A549 (cell line): Measurements from ENCODE around the gene ITSN1. TPM values are rescaled to one million over a fixed set of nuclear protein-coding genes. Genes with fewer than 3 reads are reported as not detected.

Experiments used
- ATAC-seq, 2 experiments: fragments of 200-7000 bp in 1 of 2; fragments of >200 bp in 1 of 2; cut with Nextera tagmentation in 1 of 2; cut with Tn5 transposase in 1 of 2; 3 replicates each; pipeline versions ENCODE4 v1.8.0 to v1.9.1; 2018 to 2020; ENCODE audit warnings: mild to moderate bottlenecking in 1 of 2, moderate library complexity in 1 of 2
- CTCF ChIA-PET: fragments of 300-600 bp; sonication (Branson Sonifier 250); formaldehyde crosslinking; extraction: SDS; loops from one replicate; lab custom pipeline; 2021; ENCODE audit warnings: antibody characterized with exemption, inconsistent platforms; lab: Yijun Ruan, JAX
- POLR2A ChIA-PET: fragments of 350-600 bp; formaldehyde crosslinking; extraction: SDS; loops from one replicate; lab custom pipeline; 2021; ENCODE audit warnings: antibody characterized with exemption, inconsistent platforms; lab: Yijun Ruan, JAX
- DNase-seq, 2 experiments: peaks; one replicate each; pipeline versions ENCODE4 v3.0.0 to v3.0.0-alpha.2; 2011 to 2016; ENCODE audit warnings: low read depth in 1 of 2, low spot score in 1 of 2
- FAIRE-seq: peaks from 2 replicates; lab custom pipeline; 2011; peaks lifted over from hg19 to GRCh38; lab: Jason Lieb, UNC
- H3K27ac ChIP-seq, 2 experiments: fragments of >200 bp; sonication (Bioruptor Twin); formaldehyde crosslinking; 3 replicates each; pipeline ENCODE4 v1.5.1; 2016 to 2017
- H3K4me1 ChIP-seq: fragments of >200 bp; sonication (Bioruptor Twin); formaldehyde crosslinking; 3 replicates; pipeline ENCODE4 v1.6.1; 2016
- H3K4me2 ChIP-seq: fragments of >200 bp; sonication (Bioruptor Twin); formaldehyde crosslinking; 3 replicates; pipeline ENCODE4 v1.6.1; 2016
- H3K4me3 ChIP-seq: fragments of >200 bp; sonication (Bioruptor Twin); formaldehyde crosslinking; 3 replicates; pipeline ENCODE4 v1.5.1; 2016
- H3K9me3 ChIP-seq: fragments of >200 bp; sonication (Bioruptor Twin); formaldehyde crosslinking; 3 replicates; pipeline ENCODE4 v1.6.1; 2016
- CEBPB ChIP-seq, 2 experiments: fragments of >200 bp in 1 of 2; sonication (Bioruptor Twin) in 1 of 2; formaldehyde crosslinking in 1 of 2; IDR thresholded peaks; 2 replicates each; pipeline ENCODE4 v1.6.1; 2012 to 2016
- CHD4 ChIP-seq: fragments of 200-600 bp; sonication (generic); IDR thresholded peaks from 2 replicates; pipeline ENCODE4 v1.6.1; 2016; ENCODE audit warnings: antibody characterized with exemption, mild to moderate bottlenecking, borderline replicate concordance
- EHF ChIP-seq: fragments of 250-450 bp; sonication (Bioruptor Pico); IDR thresholded peaks from 2 replicates; pipeline ENCODE4 v1.5.0; 2020; ENCODE audit warnings: mild to moderate bottlenecking
- EHMT2 ChIP-seq: fragments of 200-600 bp; sonication (generic); IDR thresholded peaks from 2 replicates; pipeline ENCODE4 v1.6.1; 2016; ENCODE audit warnings: antibody characterized with exemption, low read depth, mild to moderate bottlenecking, moderate library complexity
- FOSL2 ChIP-seq, 2 experiments: fragments of 450-650 bp in 1 of 2; fragments of >200 bp in 1 of 2; sonication (Bioruptor Twin) in 1 of 2; formaldehyde crosslinking; IDR thresholded peaks; 2 replicates each; pipeline versions ENCODE4 v1.5.0 to v1.6.1; 2016 to 2020; ENCODE audit warnings: mild to moderate bottlenecking in 1 of 2, moderate library complexity in 1 of 2
- JUN ChIP-seq, 2 experiments: fragments of >200 bp; sonication (Bioruptor Twin); formaldehyde crosslinking; IDR thresholded peaks; 2 replicates in 1 of 2; 3 replicates in 1 of 2; pipeline ENCODE4 v1.6.1; 2016 to 2017
- JUNB ChIP-seq: fragments of >200 bp; sonication (Bioruptor Twin); formaldehyde crosslinking; IDR thresholded peaks from 2 replicates; pipeline ENCODE4 v1.6.1; 2016
- MAFK ChIP-seq: fragments of 450-650 bp; IDR thresholded peaks from 2 replicates; pipeline ENCODE4 v1.6.1; 2014; ENCODE audit not compliant: partially characterized antibody
- POLR2AphosphoS2 ChIP-seq: conservative IDR thresholded peaks from 2 replicates; pipeline ENCODE4 v1.6.1; 2012; ENCODE audit warnings: low read length, improper control_type of control experiment, inconsistent platforms
- SMC3 ChIP-seq: fragments of >200 bp; sonication (Bioruptor Twin); formaldehyde crosslinking; IDR thresholded peaks from 3 replicates; pipeline ENCODE4 v1.6.1; 2018; ENCODE audit warnings: inconsistent platforms
- TP53 ChIP-seq: fragments of 250-450 bp; sonication (Bioruptor Pico); IDR thresholded peaks from 2 replicates; pipeline ENCODE4 v1.5.0; 2021; ENCODE audit warnings: mild to moderate bottlenecking, moderate library complexity
- ZC3H11A ChIP-seq: fragments of 450-650 bp; IDR thresholded peaks from 2 replicates; pipeline ENCODE4 v1.6.1; 2014; ENCODE audit warnings: antibody characterized with exemption, mild to moderate bottlenecking
- WGBS: methylation state at CpG from one replicate; pipeline ENCODE4 v1.1.6; 2017; ENCODE audit errors: missing lambda C conversion rate; 5-methylcytosine and 5-hydroxymethylcytosine counted together
- polyA plus RNA-seq, 4 experiments: library from polyadenylated mRNA; depleted of rRNA in 3 of 4; stranded (reverse); fragments of >200 nt; fragmentation: RNase III in 1 of 4; extraction: RNeasy Plus Mini Kit Qiagen cat#74134 plus additional on column Dnase treatment in 1 of 4; gene quantifications; 2 replicates in 3 of 4; 3 replicates in 1 of 4; pipeline ENCODE4 v1.2.3, GENCODE V29; 2011 to 2017
- TF ChIP-seq, protein P1 (sequence below): fragments of 150-350 bp; IDR thresholded peaks from 2 replicates; pipeline ENCODE4 v1.6.1; 2014; ENCODE audit warnings: low read depth, mild to moderate bottlenecking, low read length
- TF ChIP-seq, protein P2 (sequence below): fragments of >200 bp; sonication (Bioruptor Twin); formaldehyde crosslinking; IDR thresholded peaks from 3 replicates; pipeline ENCODE4 v1.5.1; 2016
- TF ChIP-seq, protein P3 (sequence below): IDR thresholded peaks from 2 replicates; pipeline ENCODE4 v1.6.1; 2012

Gene ITSN1
- polyA plus RNA-seq, 2 of the 4 experiments (the other 2 are of a cell fraction), result 15.2 to 23.7 TPM

DNA sequence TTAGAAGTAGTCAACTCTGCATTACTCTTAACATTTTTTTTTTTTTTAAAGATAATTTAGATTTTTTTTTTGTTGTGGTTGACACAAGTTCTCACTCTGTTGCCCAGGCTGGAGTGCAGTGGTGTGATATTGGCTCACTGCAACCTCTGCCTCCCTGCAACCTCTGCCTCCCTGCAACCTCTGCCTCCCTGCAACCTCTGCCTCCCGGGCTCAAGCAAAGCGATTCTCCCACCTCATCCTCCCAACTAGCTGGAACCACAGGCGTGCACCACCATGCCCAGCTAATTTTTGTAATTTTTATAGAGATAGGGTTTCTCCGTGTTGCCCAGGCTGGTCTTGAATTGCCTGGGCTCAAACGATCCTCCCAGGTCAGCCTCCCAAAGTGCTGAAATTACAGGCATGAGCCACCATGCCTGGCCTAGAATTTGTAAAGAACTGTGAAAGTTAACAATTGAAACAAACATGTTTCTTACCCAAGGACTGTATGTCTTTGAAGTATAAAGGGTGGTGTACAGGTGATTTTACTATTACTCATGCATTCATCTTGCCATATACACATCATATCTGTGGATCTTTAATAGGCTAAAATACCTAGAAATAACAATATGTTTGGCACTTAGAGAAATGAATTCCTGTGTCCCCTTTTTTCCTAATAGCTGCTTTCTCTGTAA is 158.6 kb downstream of the ITSN1 start (continued):
- TF ChIP-seq, protein P1, sequence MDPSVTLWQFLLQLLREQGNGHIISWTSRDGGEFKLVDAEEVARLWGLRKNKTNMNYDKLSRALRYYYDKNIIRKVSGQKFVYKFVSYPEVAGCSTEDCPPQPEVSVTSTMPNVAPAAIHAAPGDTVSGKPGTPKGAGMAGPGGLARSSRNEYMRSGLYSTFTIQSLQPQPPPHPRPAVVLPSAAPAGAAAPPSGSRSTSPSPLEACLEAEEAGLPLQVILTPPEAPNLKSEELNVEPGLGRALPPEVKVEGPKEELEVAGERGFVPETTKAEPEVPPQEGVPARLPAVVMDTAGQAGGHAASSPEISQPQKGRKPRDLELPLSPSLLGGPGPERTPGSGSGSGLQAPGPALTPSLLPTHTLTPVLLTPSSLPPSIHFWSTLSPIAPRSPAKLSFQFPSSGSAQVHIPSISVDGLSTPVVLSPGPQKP, result no peak
- no peak for TF ChIP-seq FOSL2 (IDR thresholded peaks at IDR 0.05)
- TF ChIP-seq FOSL2 (CRISPR knock-in tag; IDR thresholded peaks at IDR 0.05), result no peak
- TF ChIP-seq, protein P2, sequence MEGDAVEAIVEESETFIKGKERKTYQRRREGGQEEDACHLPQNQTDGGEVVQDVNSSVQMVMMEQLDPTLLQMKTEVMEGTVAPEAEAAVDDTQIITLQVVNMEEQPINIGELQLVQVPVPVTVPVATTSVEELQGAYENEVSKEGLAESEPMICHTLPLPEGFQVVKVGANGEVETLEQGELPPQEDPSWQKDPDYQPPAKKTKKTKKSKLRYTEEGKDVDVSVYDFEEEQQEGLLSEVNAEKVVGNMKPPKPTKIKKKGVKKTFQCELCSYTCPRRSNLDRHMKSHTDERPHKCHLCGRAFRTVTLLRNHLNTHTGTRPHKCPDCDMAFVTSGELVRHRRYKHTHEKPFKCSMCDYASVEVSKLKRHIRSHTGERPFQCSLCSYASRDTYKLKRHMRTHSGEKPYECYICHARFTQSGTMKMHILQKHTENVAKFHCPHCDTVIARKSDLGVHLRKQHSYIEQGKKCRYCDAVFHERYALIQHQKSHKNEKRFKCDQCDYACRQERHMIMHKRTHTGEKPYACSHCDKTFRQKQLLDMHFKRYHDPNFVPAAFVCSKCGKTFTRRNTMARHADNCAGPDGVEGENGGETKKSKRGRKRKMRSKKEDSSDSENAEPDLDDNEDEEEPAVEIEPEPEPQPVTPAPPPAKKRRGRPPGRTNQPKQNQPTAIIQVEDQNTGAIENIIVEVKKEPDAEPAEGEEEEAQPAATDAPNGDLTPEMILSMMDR, result no peak
- no peak for TF ChIP-seq ZC3H11A
- TF ChIP-seq EHMT2, result no peak
- no peak for TF ChIP-seq POLR2AphosphoS2

DNA sequence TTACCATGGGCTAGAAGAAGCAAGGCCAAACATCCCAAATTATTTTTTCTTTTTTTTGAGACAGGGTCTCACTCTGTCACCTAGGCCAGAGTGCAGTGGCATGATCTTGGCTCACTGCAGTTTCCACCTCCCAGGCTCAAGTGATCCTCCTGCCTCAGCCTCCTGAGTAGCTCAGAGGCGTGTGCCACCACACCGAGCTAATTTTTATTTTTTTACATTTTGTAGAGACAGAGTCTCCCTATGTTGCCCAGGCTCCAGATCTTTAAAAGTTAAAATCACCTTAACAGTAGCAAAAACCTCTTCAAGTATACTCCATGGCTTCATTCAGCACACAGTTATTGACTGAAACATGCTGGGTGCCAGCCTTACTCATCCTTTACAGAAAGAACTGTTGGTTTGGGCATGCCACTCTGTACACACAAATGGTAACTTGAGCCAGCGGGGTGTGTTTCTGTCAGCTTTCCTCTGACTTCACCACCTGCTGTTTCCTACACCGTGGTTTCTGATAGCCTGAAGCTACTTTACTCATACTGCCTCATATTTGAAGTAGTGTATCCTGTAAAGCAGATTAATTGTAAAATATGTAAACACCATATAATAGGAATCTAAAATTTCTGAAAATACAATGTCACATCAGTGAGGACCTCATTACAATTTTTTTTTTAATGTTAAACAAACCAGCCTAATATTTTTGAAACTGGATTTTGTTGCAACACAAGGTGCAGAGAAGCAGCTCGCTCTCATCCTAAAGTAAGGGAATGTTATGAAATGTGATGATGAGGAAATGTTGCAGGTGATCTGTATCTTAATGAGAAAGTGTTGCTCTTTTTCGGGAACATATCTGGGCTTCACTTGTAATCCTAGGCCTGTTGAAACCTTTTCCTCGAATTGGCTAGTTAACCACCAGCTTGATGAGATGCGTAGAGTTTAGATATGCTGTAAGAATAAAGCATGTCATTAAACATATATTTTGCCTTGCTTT is 159.4 kb downstream of the ITSN1 start:
- no peaks in the 10 kb centered on the region for H3K9me3 ChIP-seq
- peak; percentile 14 to 71 for DNase-seq
- no peak for FAIRE-seq
- H3K4me2 ChIP-seq, result peak overlapping the region; percentile 60
- ChIA-PET POLR2A (no interaction called here), CTCF (interaction anchor here (1.6 kb wide), 1 partner anchor 8 kb away, joined by 4 read pairs; no protein-coding TSS in a partner anchor)
- no peak overlapping the region for H3K4me3 ChIP-seq
- peak overlapping the region in 1 of 2 experiments; percentile 71; a peak in 3 of 6 replicates for H3K27ac ChIP-seq
- peak; percentile 98 to 99 for ATAC-seq
- peaks cover 43% of the 10 kb centered on the region for H3K4me1 ChIP-seq
- WGBS, result 53% methylated on average over 8 of the region's 8 CpGs
- TF ChIP-seq SMC3 (no peak), JUN (IDR thresholded peaks at IDR 0.05) (0 out of 5 replicates have a peak, but pooled peaks of 1 of the 2 experiments have one; percentile 27), FOSL2 (IDR thresholded peaks at IDR 0.05) (no peak), FOSL2 (CRISPR knock-in tag; IDR thresholded peaks at IDR 0.05) (no peak; the same call in 1 of the 2 replicates), EHF (CRISPR knock-in tag) (no peak), MAFK (no peak), TP53 (CRISPR knock-in tag) (no peak), JUNB (no peak), CHD4 (no peak), CEBPB (IDR thresholded peaks at IDR 0.05) (peak in 1 of 2 experiments; percentile 4; a peak in 1 of 4 replicates)
- TF ChIP-seq, protein P3, sequence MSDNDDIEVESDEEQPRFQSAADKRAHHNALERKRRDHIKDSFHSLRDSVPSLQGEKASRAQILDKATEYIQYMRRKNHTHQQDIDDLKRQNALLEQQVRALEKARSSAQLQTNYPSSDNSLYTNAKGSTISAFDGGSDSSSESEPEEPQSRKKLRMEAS, result 0 out of 2 replicates have a peak, but pooled peaks have one; percentile 28
- TF ChIP-seq, protein P2, result no peak
